ENCODE data around the gene IGSF11.

IGSF11 gene

DNA sequence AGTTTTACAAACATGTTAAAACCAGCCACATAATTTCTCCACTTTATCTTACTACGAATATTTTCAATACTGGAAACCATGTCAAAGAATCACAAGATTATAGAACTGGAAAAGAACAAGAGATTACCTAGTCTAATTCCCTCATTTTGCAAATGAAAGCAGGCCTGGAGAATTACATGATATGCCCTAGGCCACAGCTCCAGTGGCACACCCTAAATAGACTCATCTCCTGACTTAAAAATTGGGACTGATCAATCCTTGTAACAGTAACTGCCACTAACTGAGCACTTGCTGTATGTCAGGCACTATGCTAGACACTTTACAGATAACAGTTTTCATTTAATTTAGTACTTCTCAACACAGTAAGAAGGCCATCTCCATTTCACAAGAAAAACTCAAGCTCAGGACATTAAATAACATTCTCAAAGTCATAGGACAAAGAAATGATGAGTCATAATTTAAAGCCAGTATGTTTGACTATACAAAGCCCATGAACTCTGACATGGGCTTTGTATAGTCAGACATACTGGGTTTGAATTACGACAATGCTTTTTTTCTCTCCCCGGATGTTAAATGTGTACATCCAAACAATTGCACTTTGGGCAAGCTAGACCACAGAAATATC is 9.4 kb downstream of the IGSF11 start:
- H3K4me3 ChIP-seq (ENCODE audit: low read depth, low read length) = no peak overlapping the region
- H3K27me3 ChIP-seq (replicated peaks) = no peaks in the 10 kb centered on the region
- TF ChIP-seq, protein P1, sequence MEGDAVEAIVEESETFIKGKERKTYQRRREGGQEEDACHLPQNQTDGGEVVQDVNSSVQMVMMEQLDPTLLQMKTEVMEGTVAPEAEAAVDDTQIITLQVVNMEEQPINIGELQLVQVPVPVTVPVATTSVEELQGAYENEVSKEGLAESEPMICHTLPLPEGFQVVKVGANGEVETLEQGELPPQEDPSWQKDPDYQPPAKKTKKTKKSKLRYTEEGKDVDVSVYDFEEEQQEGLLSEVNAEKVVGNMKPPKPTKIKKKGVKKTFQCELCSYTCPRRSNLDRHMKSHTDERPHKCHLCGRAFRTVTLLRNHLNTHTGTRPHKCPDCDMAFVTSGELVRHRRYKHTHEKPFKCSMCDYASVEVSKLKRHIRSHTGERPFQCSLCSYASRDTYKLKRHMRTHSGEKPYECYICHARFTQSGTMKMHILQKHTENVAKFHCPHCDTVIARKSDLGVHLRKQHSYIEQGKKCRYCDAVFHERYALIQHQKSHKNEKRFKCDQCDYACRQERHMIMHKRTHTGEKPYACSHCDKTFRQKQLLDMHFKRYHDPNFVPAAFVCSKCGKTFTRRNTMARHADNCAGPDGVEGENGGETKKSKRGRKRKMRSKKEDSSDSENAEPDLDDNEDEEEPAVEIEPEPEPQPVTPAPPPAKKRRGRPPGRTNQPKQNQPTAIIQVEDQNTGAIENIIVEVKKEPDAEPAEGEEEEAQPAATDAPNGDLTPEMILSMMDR (IDR thresholded peaks at IDR 0.05; ENCODE audit: low read depth, low read length, missing control alignments) = no peak
- H3K27ac ChIP-seq = no peak overlapping the region
- in situ Hi-C loops (cut with HindIII; ENCODE audit: low pct_ligation_motif_present, low sequenced_read_pairs) = no loop called here
- no peaks in the 10 kb centered on the region for H3K36me3 ChIP-seq (replicated peaks)
- no peak for DNase-seq

DNA sequence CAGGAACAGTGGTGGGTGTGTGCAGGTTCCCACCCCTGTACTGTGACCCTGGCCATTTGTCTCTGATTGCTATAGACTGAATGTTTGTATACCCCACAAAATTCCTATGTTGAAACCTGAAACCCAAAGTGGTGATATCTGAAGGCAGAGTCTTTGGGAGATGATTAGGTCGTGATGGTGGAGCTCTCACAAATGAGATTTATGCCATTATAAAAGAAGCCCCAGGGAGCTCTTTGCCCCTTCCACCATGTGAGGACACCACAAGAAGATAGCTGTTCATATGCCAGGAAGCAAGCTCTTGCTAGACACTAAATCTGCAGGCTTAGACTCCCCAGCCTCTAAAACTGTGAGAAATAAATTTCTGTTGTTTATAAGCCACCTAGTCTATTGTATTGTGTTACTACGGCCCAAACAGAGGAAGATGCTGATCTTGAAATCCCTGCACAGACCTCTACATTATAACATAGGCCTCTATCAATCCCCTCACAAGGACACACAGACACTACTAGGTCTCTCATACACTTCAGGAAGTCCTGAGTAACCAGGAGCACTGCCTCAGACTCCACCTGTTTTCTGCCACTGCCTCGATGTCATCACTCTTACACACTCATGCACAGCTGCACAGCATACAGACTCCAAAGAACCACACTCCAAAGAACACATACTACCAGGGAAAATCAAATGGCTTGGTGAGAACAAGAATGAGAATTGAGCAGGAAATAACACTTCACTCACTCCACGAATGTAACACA is 14.7 kb downstream of the IGSF11 start:
- TF ChIP-seq, protein P1 (IDR thresholded peaks at IDR 0.05; ENCODE audit: low read depth, low read length, missing control alignments) = no peak
- Histone ChIP-seq H3K4me3 (ENCODE audit: low read depth, low read length) (no peak overlapping the region), H3K36me3 (replicated peaks) (no peaks in the 10 kb centered on the region), H3K27ac (no peak overlapping the region), H3K27me3 (replicated peaks) (no peaks in the 10 kb centered on the region)
- DNase-seq = no peak
- in situ Hi-C loops (cut with HindIII; ENCODE audit: low pct_ligation_motif_present, low sequenced_read_pairs) = no loop called here

DNA sequence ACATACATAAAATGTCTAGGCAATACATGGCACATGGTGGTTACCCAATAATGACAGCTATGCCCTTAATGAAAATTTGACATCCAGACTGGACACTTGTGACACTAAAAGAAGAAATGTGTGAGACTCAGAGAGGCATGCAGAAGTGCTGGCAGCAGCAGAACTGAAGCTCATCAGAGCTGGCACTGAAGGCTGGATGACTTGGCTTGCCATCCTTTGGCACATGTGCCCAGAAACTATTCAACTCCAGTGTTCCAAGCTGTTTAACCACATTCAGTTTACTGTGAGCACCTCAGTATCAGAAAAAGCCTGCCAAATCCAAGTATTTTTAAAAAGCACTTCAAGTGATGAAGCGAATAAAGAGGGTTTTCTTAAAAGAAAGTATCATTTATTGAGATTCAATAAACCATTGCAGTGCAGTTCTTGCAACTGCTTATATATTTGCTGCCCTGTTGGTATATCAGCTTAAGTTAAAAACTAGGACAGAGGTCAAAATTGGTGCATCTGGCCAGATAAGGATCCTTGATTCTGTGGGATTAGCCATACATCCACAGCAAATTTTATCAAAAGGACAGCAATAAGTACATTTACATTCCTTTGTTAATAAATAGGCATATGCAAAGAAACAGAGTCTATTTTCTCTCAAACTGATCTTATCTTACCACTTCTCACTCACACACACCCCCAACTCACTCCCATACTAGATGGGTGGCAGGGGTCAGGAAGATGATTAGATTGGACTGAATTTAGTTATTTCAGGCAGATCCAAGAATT is 15.8 kb downstream of the IGSF11 start:
- TF ChIP-seq, protein P1 (IDR thresholded peaks at IDR 0.05; ENCODE audit: low read depth, low read length, missing control alignments) = no peak
- Histone ChIP-seq H3K4me3 (ENCODE audit: low read depth, low read length) (no peak overlapping the region), H3K27ac (no peak overlapping the region), H3K36me3 (replicated peaks) (no peaks in the 10 kb centered on the region), H3K27me3 (replicated peaks) (no peaks in the 10 kb centered on the region)
- in situ Hi-C loops (cut with HindIII; ENCODE audit: low pct_ligation_motif_present, low sequenced_read_pairs) = no loop called here
- no peak for DNase-seq

DNA sequence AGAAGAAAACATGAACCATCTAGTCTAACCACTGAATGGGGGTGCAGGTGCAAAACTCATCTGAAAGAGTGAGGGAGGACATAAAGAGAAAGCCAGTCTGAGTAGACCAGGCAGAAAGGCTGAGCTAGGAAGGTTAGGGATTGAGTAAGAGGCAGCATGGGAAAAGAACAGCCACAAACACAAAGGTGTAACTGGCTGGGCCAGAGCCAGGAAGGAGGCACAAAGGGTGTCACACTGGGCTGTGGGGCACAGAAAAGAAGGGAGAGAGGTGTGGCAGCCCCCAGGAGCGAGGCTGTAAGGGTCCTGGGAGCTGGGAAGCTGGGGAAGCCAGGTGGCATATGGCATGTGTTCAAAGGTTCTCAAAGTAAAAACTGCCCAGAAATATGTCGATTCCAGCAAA is 18.7 kb downstream of the IGSF11 start:
- no peak for DNase-seq
- in situ Hi-C loops (cut with HindIII; ENCODE audit: low pct_ligation_motif_present, low sequenced_read_pairs) = no loop called here

DNA sequence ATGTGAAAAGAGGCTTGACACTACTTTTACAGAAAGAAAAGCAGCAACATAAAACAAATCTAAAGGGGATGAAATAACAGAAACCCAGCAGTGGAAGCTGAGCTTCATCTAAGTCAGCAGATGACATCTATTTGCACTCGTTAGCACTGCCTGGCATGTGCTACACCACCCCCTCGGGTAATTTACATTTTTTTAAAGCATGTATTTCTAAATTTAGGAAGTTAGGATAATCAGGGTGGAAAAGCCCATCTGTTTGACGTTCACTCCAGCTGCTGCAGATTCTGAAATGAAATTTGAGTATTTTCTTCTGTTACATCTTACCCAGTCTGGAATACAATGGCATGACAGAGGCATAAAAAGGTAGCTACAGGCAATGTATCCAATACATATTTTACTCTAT is 20.7 kb downstream of the IGSF11 start:
- in situ Hi-C loops (cut with HindIII; ENCODE audit: low pct_ligation_motif_present, low sequenced_read_pairs) = no loop called here

More for the DNA sequence above, 18.7 kb downstream of the IGSF11 start:
- Histone ChIP-seq H3K4me3 (ENCODE audit: low read depth, low read length) (no peak overlapping the region), H3K36me3 (replicated peaks) (no peaks in the 10 kb centered on the region), H3K27ac (no peak overlapping the region), H3K27me3 (replicated peaks) (no peaks in the 10 kb centered on the region)
- TF ChIP-seq, protein P1 (IDR thresholded peaks at IDR 0.05; ENCODE audit: low read depth, low read length, missing control alignments) = no peak

More for the DNA sequence above, 20.7 kb downstream of the IGSF11 start:
- Histone ChIP-seq H3K4me3 (ENCODE audit: low read depth, low read length) (no peak overlapping the region), H3K27ac (no peak overlapping the region), H3K27me3 (replicated peaks) (no peaks in the 10 kb centered on the region), H3K36me3 (replicated peaks) (no peaks in the 10 kb centered on the region)
- DNase-seq = no peak
- TF ChIP-seq, protein P1 (IDR thresholded peaks at IDR 0.05; ENCODE audit: low read depth, low read length, missing control alignments) = no peak

Data from brain microvascular endothelial cell (primary cell).